ENCODE measurements around the gene TGIF2. TPM values are rescaled to one million over a fixed set of nuclear protein-coding genes. Genes with fewer than 3 reads are reported as not detected.

The TGIF2 gene
- total RNA-seq, 1 donor from 2014 or later: 140 TPM

Other genes starting within 250 kb of the TGIF2 start
- 31.0 and 46.0 TPM in 2 replicates for gene MYL9, start 32.1 kb upstream of the TGIF2 start, total RNA-seq
- 58.8 and 59.6 TPM in 2 replicates for gene RAB5IF, start 32.2 kb downstream of the TGIF2 start, total RNA-seq
- 0.62 and 0.77 TPM in 2 replicates for gene SLA2, start 72.6 kb downstream of the TGIF2 start, total RNA-seq
- gene NDRG3, start 172.5 kb downstream of the TGIF2 start, total RNA-seq: 24.7 and 25.6 TPM in 2 replicates
- 15.1 and 17.5 TPM in 2 replicates for gene DSN1, start 200.2 kb downstream of the TGIF2 start, total RNA-seq